ENCODE results near the gene SYT12.
"Not testable (repeated sequence)": the region's sequence is repeated elsewhere in the genome, so short reads cannot be mapped to it uniquely, and the experiment has no call there.

Gene SYT12

GRCh38 chr11:66999555-66999954, 23.4 kb upstream of the SYT12 start:
- no peak for DNase-seq

DNA sequence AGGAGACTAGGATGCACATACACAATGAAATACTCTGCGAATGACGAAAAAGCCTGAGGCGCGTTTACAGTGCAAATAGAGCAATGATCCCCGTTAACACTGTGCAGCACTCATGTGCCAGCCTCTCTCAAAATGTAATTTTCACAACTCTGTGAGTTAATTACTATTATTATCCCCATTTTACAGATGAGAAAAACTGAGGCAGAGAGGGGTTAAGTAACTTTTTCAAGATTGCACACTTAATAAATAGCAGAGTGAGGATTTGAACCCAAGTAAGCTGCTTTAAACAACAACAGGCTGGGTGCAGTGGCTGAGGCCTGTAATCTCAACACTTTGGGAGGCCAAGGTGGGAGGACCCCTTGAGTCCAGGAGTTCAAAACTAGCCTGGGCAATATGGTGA, 21.6 kb upstream of the SYT12 start:
- no peak for DNase-seq

GRCh38 chr11:67002297-67002913, 20.5 kb upstream of the SYT12 start:
- no peak for DNase-seq

DNA sequence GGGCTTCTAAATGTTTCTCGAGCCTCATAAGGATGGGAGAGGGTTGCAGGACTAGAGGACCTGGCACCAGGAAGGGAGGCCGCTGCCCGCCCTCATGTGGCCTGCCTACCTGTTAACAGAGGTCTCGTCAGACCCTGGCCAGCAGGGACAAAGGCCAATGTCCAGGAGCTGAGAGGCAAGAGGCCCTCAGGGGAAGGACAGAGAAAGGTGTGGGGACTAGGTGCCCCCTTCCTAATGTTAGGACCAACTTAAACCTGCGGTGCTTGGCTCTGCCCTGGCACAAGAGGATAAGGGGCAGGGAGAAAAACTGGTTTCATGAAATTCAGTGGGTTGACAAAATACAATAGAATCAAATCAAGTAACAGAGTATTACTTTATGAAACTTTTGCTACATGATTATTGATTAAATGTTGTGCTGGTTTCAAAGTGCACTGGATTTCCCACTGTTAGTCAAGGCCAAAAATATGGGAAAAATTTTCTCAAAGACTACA, 20.0 kb upstream of the SYT12 start:
- DNase-seq: no peak

DNA sequence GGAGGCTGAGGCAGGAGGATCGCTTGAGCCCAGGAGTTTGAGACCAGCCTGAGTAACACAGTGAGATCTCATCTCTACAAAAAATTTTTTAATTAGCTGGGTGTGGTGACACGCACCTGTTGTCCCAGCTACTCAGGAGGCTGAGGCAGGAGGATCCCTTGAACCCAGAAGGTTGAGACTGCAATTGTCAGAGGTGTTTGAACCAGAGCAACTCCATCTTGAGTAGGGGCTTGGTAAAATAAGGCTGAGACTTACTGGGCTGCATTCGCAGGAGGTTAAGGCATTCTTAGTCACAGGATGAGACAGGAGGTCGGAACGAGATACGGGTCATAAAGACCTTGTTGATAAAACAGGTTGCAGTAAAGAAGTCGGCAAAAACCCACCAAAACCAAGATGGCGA, 17.7 kb upstream of the SYT12 start:
- DNase-seq: not testable (repeated sequence)

DNA sequence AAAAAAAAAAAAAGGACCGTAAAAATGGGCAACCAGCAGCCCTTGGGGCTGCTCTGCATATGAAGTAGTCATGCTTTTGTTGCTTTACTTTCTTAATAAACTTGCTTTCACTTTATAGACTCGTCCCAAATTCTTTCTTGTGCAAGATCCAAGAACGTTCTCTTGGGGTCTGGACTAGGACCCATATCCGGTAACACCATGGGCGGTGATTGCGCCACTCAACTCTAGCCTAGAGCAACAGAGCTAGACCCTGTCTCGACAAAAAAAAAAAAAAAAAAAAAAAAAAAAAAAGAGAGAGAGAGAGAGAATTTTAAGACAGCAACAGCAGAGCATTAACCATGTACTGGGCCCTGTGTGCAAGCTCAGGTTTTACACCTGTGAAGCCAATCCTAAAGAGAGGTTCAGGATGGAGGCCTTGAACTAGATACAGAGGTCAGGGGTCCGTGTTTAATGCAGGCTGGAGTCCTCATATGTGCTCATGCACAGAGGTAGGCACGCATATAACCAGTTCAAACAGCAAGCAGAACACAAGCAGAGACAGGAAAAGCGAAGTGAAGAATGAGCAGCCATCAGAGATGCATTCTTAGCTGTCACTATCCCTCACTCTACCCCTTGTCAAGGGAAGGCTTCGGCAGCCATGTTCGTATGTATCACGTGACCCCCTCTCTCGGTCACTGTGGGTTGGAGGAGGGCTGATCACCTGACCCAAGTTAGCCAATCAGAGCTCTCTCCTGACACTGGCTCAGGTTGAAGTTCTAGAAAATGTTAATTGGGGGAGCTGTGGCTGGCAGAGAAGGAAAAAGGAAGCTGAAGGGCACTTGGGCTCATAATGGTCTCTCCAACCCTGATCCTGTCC, 16.7 kb upstream of the SYT12 start:
- DNase-seq: no peak

DNA sequence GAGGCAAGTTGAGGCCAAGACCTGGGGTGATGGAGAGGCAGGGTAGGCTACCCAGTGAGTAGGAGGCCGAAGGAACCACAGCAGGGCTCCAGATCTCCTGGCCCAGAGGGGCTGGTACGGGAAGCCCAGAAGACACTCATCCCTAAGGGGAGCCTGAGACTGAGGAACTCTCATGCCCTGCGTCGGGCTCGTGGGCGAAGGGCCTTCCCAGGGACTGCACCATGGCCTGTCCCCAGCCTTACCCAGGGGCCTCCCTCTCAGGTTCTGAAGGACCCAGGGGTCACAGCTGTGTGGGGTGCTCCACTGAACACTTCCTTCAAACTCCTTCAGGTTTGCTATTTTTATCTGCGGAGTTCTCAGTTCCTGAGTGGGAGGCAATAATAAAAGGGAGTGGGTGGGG, 15.8 kb upstream of the SYT12 start:
- DNase-seq: no peak

- no peak for DNase-seq
Observed at GRCh38 chr11:67010296-67010905, 12.5 kb upstream of the SYT12 start.

DNA sequence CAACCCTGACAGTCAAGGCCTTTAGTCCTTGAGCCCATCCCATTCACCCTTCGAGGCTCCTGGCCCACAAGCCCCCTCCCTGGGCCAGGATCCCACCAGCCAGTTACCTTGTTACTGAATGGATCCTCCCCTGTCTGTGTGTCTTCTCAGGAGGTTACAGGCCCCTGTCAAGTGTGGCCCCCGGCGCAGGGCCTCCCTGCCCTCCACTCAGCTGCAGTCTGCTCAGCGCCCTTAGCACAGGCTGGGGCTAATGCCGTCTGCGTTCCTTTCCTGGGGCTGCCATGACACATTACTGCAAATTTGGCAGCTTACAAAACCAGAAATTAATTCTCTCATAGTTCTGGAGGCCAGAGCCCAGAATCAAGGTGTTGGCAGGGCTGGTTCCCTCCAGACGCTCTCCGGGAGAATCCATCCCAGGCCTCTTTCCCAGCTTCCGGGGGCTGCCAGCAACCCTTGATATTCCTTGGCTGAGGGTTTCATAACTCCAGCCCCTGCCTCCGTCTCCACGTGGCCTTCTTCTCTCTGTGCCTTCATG, 9.4 kb upstream of the SYT12 start:
- no peak for DNase-seq

DNA sequence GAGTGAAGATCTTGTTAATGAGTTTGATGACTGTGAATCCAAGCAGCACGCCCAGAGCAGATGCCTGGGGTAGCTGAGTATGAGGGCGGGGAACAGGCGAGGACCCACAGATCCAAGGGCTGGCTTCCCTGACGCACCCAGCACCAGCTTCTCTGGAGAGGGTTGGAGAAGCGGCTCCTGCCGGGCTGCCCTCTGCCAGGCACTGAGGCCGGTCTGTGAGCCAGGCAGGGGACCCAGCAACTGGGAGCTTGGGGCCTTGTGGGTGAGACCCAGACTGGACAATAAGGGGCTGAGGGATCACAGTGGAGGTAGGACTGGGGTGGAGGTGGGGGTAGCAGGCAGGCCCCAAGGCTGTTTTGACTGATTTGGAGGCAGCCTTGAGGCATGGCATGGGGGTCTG, 8.6 kb upstream of the SYT12 start:
- DNase-seq: no peak

DNA sequence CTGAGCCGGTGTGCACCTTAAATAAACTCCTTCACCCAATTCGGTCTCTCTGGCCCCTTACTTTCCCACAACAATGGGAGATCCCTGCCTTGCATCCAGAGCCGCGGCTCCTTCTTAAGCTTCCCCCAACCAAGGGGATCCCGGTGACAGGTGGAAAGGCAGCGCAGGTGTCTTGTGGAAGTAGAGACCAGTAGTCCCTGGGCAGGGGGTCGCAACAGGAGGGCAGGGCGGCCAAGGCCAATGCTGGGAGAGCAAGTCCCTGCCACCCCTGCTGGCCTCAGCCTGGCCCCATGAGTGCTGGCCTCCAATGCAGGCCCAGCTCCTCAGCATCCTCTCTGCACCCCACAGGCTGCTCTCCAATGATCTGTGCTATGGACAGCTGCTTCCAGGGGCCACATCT, 7.9 kb upstream of the SYT12 start:
- no peak for DNase-seq

GRCh38 chr11:67016550-67016949, 6.4 kb upstream of the SYT12 start:
- no peak for DNase-seq

GRCh38 chr11:67020949-67021348, 2.0 kb upstream of the SYT12 start:
- DNase-seq: no peak

- DNase-seq: no peak
Observed at GRCh38 chr11:67022341-67022933, 497 bp upstream of the SYT12 start.

GRCh38 chr11:67023957-67024353, 1.0 kb downstream of the SYT12 start:
- no peak for DNase-seq

DNA sequence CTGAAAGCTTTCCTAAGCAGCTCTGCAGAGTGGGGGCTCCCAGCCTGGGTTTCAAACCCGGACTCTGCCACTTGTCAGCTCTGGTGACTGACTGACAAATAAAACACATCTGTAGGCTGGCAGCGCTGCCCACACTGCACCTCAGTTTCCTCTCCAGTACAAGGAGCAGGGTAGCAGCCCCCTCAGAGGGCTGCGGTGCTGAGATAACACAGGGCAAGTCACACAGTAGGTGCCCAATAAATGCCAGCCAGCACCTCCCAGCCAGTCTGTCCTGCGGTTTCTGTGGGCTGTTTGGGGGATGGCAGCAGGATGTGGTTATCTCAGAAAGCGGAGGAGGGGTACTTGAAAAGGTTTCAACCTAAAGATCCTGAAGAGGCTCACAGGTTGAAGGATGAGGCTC, 1.5 kb downstream of the SYT12 start:
- no peak for DNase-seq

DNA sequence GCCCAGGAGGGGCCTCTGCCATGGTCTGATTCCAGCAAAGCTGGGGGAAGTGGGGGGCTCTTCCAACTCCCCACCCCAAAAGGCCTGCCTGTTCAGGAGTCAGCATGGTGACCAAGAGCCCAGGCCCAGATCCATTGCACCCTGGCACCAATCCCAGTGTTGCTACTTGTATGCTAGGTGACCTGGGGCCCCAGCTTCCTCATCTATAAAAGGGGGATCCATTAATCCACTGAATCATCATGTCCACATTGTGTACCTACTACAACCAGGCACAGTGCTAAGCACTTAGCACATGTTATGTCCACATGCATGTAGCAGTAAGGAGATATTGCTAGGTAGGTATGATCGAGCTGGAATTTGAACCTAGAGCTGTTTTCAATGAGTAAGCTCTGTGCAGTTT, 2.0 kb downstream of the SYT12 start:
- DNase-seq: no peak

DNA sequence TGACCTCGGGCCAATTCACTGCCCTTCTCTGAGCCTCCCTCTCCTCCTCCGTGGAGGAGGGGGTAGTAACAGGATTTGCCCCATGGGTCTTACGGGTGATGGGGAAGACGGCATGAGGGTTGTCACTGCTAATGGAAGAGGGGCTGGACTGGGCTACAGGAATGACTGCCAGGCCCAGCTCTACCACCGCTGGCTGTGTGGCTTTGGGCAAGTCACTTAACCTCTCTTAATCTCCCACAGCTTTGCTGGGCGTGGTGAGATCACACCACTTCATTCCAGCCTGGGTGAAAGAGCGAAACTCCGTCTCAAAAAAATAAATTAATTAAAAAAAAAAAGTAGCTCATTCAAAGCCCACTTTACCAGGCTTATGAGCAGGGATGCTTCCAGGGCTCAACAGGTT, 2.8 kb downstream of the SYT12 start:
- DNase-seq: no peak

DNA sequence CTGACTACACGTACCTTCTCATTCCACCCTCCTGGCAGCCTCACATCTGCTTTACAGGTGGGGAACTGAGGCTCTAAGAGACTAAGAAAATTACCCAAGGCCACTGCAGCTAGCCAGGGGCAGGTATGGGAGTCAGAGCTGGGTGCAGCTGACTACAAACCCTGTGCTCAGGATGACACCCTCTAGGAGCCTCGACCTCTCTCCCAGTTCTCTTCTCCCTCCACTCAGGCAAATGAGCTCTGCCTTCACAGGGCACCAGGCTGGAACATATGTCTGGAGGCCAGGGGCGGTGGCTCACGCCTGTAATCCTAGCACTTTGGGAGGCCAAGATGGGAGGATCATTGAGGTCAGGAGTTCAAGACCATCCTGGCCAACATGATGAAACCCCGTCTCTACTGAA, 4.0 kb downstream of the SYT12 start:
- no peak for DNase-seq

DNA sequence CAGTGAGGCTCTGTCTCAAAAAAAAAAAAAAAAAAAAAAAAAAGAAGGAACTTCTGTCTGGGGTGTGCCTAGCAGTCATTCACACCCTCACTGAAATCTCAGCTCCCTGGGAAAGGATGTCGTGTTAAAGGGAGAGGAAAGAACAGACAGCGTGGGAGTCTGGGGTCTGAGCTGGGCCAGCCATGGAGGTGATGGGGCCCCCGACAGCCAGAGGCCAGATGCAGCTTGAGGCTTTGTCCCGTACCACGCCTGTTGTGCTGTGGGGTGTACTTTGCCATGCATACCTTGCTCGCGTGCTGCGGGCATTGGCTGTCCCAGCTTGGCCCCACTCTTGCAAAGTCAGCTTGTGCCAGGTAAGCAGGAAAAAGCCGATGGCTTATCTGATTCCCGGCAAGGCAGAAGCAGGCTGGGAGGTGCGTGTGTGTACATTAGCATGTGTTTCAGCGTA, 4.6 kb downstream of the SYT12 start:
- no peak for DNase-seq

DNA sequence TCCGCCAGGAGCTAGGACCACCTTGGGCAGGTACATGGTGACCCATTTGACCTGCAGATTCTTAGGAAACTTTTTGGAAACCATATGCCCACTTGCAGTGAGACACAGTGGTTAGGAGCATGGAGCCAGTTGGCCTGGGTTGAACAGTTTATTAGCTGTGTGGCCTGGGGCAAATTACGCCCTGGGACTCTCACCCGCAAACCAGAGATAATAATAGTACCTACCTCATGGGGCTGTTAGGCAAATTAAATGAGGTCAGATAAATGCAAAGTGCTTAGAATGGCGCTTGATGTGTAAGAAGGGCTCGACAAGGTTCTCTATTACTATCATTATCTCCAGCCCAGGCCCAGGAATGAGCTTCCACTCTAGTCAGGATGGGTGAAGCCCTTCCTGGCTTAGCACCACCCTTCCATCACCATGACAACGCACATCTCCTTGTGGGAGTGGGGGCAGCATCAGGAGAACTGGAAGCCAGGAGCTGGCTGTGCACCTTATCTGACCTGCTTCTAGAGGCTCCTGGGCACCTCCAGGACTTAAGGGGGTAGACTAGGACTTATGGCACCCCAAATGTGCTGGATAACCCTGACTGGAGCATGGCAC, 5.1 kb downstream of the SYT12 start:
- DNase-seq: no peak

DNA sequence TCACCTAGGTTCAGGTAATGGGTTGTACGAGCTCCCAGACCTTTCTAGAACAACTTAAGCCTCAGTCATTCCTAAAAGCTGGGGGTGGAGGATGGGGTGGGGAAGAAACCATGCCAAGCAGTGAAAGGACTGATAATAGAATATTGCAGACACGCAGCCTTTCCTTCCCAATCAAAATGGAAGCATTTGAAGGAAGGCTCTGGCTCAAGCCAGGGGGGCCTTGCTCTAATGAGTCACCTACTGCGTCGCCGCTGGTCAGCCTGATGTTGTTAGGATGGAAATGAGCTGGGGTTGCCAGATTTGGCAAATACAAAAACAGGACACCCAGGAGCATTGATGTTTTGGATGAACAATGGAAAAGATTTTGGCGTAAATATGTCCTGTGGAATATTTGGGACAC, 6.2 kb downstream of the SYT12 start:
- DNase-seq: no peak

DNA sequence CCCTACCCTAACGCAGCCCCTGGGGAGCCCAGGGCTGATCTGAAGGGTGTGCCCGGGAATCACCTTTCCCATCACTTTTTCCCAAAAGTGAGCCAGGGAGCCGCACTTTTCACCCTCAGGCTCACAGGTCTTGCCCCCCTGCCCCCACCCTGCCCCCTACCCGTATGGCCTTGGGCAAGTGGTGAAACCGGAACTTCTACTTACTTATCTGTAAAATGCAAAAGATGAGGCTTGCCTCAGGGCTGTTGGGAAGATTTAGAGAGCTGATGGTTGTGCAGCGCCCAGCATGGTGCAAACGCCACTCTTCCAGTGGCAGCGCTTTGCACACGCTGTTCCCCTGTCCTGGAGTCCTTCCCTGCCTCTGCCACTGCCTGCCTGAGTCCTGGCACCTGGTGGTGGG, 8.0 kb downstream of the SYT12 start:
- DNase-seq: no peak

Measured in NCI-H446 treated with DMSO at 0.1 percent for 48 hours (cell line).